GM19438 (cell line): ENCODE results near the gene HS6ST2.

Experiments
- ATAC-seq: cut with Tn5 transposase; IDR thresholded peaks from one replicate; pipeline ENCODE4 v1.9.1; 2021; ENCODE audit warnings: low read depth; ENCODE audit not compliant: unreplicated experiment

HS6ST2 gene

GRCh38 chrX:132631579-132632232, 326.7 kb downstream of the HS6ST2 start:
- ATAC-seq, result peak; percentile 77

GRCh38 chrX:132624466-132624865, 334.0 kb downstream of the HS6ST2 start:
- no peak for ATAC-seq

DNA sequence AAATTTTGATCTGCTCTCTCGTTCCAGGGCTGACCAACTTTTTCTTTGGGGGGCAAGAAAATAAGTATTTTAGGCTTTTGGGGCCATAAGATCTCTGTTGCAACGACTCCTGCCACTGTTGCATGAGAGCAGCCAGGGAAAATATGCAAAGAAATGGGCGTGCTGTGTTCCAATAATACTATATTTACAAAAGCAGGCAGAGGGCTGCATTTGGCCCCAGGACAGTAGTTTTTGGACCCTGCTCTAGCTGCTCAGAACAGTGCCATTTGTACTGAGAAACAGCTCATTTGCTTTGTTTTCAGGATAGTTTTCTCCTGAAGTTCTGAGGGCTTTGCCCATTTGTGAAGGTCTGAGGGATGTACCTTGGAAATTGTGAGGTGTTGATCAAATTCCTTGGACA, 334.5 kb downstream of the HS6ST2 start:
- ATAC-seq, result no peak

GRCh38 chrX:132623300-132623699, 335.1 kb downstream of the HS6ST2 start:
- ATAC-seq, result no peak

GRCh38 chrX:132622130-132622529, 336.3 kb downstream of the HS6ST2 start:
- ATAC-seq, result no peak

- ATAC-seq, result no peak
These were observed 339.6 kb downstream of the HS6ST2 start for GRCh38 chrX:132618810-132619209.

DNA sequence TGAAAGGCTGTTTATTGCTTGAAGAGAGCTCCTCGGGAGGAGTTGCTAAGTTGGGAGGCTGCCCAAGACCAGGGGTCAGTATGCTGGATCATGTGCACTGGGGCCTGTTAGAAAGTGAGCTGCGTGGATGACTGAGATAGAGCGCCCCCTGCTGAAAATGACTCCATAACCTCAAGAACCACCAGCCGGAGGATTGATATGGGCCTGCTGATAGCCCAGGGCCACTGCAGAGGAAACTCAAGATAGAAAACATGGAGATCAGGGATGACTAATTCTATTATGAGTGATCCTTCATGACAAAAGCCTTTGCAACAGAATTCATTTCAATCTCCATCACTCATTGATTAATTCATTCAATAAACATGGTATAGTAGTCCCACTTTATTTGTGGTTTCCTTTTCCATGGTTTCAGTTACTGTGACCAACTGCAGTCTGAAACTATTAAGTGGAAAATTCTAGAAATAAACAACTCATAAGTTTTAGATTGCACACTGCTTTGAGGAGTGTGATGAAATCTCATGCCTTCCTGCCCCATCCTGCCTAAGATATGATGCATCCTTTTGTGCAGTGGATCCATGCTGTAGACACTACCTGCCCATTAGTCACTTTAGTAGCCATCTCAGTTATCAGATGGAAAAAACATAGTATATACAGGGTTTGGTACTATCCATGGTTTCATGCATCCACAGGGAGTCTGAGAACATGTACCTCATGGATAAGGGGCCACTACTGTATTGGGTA, 342.9 kb downstream of the HS6ST2 start:
- ATAC-seq, result peak; percentile 87

- no peak for ATAC-seq
These were observed 344.1 kb downstream of the HS6ST2 start for GRCh38 chrX:132614297-132614696.

GRCh38 chrX:132613801-132614200, 344.6 kb downstream of the HS6ST2 start:
- no peak for ATAC-seq

DNA sequence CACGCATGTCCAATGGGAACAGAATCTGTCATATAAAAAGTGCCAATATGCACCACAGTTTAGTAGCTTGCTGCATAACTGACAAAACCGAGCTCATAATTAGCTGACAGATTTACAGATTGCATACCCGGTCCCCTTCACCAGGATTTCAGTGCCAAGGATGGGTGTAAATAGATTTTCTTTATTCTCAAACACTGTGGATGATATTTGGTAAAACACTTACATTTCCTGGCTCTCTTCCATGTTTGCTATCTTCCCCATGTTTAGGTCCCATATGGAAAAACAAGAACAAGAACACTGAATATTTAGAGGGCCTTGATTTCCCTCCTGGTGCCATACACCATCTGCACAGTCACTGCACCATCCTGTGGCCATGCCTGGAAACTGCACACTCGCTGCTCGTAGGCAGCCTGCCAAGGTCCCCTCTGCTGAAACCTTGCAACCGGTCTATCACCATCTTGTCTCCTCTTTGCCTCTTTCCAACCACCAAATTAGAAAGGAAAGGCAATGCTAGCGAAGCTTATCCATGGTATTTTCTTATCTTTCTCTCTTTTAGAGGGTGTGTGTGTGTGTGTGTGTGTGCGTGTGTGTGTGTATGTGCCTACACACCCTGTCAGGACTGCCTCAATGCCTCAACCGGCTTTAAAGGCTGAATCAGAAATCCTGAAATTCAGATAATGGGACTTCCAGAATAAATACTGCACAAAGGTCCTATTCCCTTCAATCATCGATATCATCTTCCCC, 345.4 kb downstream of the HS6ST2 start:
- no peak for ATAC-seq

DNA sequence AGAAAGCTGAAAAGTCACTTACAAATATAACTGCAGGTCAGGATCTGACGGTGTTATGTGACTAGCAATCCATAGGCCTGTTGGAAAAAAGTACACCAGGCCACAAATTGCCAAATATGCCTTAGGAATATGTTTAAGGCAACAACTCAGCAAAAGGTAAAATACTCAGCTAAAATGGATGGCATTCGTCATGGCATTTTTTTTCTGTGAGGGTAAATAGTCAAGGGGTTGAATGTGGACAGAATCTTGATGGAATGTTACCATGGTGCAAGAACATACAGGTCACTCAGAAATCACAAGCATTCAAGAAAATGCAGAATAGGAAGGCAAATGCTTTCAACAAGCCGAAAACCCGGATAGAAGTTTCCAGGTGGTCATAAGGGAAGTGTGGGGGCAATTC, 347.9 kb downstream of the HS6ST2 start:
- no peak for ATAC-seq

GRCh38 chrX:132609362-132609848, 349.0 kb downstream of the HS6ST2 start:
- ATAC-seq, result no peak

DNA sequence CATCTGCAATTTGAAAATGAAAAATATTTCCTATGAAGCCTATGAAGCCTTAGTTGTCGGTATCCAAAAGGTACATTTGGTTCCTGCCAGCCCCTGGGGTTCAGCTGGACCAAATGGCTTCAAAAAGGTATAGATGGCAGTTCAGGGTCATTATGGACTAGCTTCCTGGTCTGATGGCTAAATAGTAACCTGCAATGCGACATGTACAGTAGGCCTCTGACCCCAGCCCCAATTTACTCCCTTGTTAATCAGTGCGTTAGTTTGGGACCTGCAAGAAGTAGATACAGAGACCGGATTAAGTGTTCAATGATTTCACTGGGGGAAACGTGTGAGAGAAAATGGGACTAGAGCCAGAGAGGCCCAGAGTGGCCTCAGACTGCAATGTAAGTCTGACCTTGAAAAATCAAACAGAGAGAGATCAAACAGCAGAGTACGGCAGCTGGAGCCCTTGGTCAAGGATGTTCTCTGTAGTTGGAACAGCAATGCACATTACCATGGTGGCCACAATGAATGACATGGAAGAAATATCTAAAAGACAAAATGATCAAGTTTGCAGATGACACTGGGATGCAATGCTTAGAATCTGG, 354.6 kb downstream of the HS6ST2 start:
- no peak for ATAC-seq

DNA sequence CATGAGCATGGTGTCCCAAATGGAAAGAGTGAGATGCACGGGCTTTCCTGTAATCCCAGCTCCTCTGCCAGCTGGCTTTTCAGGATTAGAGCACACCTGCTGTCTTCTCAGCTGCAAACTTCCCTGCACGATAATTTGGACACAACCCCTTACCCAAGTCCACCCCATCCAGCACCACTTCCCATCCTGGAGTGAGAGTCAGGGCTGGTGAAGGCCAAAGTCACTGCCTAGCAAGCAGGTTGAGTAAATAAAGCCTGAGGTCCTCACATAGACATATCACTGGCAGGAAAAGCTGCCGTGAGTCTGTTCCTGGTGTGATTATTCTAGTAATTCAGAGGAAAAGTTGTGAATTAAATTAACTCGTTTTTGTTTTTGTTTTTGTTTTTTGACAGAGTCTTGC, 355.7 kb downstream of the HS6ST2 start:
- no peak for ATAC-seq

DNA sequence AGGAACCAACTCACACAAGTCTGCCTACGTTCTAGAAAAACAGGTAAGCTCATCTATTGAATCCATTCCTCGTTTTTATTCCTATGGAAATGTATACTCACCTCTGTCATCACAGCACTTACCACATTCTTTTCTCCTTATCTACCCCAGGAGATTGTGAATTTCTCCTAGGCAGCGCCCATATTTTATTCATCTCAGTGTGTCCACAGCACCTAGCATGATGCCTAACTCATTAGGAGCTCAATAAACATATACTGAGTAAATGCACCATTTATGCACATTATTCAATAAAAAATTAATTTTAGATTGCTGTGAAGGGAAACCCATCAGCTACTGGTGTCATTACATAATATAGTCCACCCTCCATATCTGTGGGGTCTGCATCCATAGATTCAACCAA, 363.4 kb downstream of the HS6ST2 start:
- no peak for ATAC-seq

DNA sequence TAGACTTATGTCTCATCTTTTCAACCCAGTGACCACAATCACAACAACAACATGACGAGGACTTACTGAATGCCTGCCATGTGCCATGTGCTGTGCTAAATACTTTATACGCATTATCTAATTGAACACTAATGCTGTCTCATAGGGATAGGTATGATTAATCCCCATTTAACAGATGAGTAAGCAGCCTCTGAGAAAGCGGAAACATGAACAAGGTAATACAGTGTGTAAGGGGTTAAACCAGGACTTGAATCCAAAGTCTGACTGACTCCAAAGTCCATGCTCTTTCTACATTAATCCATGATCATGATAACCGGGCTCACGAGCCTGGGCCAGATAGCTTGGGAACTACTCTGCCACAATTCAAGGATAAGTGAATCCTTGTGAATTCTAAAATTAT, 364.3 kb downstream of the HS6ST2 start:
- ATAC-seq, result no peak

GRCh38 chrX:132592880-132593279, 365.5 kb downstream of the HS6ST2 start:
- no peak for ATAC-seq

- no peak for ATAC-seq
These were observed 366.6 kb downstream of the HS6ST2 start for GRCh38 chrX:132591719-132592275.

GRCh38 chrX:132590350-132591026, 367.9 kb downstream of the HS6ST2 start:
- ATAC-seq, result no peak

DNA sequence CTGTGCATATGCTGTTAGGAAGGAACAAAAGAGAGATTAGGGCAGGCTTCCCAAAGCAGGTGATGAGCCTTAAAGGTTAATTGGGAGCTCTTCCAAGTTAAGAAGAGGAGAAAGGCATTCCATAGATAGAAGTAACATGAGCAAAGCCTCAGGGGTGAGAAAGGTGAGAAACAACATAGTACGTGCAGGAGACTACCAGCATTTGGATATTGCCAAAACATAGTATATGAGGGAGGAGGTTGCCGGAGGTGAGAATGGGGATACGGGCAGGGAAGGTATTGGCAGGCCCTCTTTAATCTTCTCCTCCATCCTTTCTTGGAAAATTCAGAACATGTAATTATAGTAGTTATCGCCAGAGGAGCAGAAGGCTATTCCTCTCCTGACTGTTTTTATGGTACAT, 373.5 kb downstream of the HS6ST2 start:
- no peak for ATAC-seq
